GM19099 (cell line): ENCODE measurements around the gene SEMA4F.

ENCODE experiments used
- POLR2A ChIP-seq: IDR thresholded peaks from 3 replicates; pipeline ENCODE4 v1.6.1; 2011; ENCODE audit warnings: low read depth; ENCODE audit not compliant: insufficient read length; ENCODE audit errors: extremely low read depth

Gene SEMA4F

GRCh38 chr2:74646834-74647482 lies 7.1 kb upstream of the SEMA4F start:
- TF ChIP-seq POLR2A: no peak

DNA sequence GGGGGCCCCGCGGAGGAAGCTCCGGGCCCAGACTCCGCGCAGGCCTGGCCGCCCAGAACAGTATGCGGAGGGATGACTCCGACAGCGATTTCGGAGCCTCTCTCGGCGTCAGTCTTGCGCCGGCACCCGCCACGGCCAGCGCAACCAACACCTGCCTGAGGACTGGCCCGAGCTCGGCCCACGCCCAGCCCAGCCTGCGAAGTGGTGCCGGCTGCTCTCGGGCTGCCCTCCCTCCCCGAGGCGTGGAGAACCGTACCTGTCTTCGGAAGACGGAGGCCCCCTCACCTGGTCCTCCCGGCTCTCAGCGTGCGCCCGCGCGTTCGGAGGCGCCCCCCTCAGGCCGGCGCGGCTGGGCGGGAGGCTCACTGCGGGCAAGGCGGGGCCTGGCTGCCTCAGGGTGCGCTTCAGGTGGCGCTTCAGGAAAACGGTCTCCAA lies 6.0 kb upstream of the SEMA4F start, which contains the start of gene M1AP:
Gene M1AP (minus strand): TSS at position 322 of the 435 bp plus-strand sequence. CDS start 8,055 bp downstream, outside the sequence.
- no peak for TF ChIP-seq POLR2A

GRCh38 chr2:74653589-74653984 lies 460 bp upstream of the SEMA4F start:
- no peak for TF ChIP-seq POLR2A

DNA sequence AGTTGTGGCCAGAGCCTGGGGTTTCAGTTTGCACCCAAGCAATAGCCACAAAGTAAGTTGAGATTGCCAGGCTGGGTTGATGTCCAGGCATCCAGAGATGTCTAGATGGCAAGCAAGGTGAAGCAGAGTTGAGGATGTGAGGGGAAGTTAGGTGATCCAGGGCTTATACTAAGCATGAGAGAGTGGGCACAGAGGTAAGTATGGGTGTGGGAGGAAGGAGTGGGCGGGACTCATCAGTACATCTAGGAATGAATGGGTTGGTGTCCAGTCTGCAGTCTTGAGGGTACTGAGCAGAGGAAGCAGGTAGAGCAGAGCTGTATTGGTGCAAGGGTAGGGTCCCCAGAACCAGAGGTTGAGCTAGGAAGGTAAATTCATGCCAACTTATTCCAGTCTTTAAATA lies 1.5 kb downstream of the SEMA4F start:
- no peak for TF ChIP-seq POLR2A

DNA sequence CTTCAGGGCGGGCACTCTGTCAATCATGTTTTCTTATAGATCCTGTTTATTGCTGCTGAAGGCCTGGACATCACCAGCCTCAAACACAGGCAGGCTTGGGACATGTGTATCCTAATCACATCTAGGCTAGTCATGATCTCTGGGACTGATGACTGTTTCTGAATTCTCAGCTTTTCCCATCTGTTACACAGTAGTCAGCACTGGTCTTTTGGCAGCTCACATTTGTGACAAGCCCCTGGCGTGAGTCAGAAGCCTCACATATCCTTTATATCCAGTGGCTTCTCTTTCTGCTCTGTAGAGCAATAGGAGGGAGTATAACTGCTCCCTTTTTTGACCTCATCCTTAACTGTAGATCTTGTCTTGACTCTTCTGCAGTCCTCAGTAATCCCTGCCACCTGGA lies 4.5 kb downstream of the SEMA4F start:
- no peak for TF ChIP-seq POLR2A

DNA sequence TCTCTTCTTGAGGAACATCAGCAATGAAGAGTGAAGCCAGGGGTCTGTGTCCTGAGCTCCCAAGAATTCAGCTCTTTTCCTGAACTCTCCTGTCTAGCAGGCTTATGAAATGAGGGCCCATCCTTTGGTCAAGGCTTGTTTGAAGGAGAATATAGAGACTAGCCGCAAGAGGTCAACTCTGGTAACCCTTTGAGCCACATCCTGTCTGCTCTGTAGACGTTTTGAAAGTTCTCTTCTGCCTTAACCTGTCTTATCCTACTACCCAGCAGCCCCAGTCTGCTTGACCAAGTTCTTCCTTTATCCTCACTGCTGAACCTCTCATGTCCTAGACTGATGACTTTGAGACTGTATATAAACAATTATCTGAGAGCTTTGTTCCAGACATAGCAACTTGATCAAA lies 5.4 kb downstream of the SEMA4F start:
- TF ChIP-seq POLR2A: no peak

GRCh38 chr2:74668087-74668486 lies 14.0 kb downstream of the SEMA4F start:
- TF ChIP-seq POLR2A: no peak

GRCh38 chr2:74670263-74670662 lies 16.2 kb downstream of the SEMA4F start:
- no peak for TF ChIP-seq POLR2A

DNA sequence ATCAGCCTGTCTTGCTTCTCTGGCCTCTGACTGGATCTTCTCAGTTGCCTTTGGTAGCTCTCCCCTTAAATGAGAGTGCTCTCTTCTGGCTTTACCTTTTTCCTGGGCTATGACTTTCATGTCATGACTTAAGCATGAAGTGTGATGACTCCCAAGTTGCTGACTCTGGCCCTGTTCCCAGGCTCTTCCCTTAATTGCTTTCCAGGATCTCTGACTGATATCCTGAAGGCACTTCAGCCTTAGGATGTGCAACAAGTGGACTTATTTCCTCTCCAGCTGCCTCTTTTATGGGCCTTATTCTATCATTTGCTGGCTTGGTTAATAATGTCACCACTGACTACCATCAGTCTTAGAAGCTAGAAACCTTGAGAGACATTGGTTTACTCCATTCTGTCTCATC lies 17.4 kb downstream of the SEMA4F start:
- no peak for TF ChIP-seq POLR2A

DNA sequence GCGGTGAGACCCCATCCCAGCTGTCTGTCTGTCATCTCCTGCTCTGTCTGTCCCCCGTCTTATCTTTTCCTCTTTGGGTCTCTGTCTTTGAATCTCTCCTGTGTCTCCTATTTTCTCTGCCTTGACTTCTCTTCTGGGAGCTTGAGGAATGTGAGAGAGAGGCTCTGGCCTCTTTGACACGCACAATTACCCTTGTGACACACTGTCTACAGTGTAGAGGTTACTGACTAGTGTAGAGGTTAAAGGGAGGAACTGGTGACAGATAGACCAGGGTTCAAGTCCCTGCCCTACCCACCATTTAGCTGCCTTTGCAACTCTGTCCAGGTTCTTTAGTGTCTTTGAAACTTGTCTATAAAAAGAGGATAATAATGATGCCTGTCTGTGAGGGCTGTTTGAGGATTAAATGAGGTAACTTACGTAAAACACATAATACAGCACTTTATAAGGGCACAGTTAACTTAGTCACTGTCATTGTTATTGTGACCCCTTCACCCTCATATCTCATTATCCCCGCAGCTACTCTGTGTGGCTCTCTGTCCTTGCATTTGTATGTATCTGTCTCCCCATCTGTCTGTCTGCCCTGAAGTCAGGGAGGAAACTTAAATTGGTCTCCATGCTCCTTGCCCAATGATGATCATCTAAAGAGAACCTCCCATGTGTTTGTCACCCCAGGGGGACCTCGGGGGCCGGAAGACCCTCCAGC lies 19.9 kb downstream of the SEMA4F start:
- no peak for TF ChIP-seq POLR2A

DNA sequence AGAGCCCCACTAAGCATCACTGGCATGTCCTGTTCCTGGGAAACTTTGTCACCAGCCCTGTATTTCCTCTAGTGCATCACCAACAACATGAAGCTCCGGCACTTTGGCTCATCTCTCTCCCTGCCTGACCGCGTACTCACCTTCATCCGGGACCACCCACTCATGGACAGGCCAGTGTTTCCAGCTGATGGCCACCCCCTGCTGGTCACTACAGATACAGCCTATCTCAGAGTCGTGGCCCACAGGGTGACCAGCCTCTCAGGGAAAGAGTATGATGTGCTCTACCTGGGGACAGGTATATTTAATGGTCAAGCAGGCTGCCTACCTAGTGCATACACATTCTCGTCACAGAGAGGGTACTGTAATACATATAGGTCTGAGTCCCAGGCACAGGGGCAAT lies 21.0 kb downstream of the SEMA4F start:
- TF ChIP-seq POLR2A: no peak

- no peak for TF ChIP-seq POLR2A
Measured at GRCh38 chr2:74676331-74676730, 22.3 kb downstream of the SEMA4F start.

GRCh38 chr2:74679615-74680014 lies 25.6 kb downstream of the SEMA4F start:
- no peak for TF ChIP-seq POLR2A

GRCh38 chr2:74682501-74682900 lies 28.5 kb downstream of the SEMA4F start:
- TF ChIP-seq POLR2A: no peak

DNA sequence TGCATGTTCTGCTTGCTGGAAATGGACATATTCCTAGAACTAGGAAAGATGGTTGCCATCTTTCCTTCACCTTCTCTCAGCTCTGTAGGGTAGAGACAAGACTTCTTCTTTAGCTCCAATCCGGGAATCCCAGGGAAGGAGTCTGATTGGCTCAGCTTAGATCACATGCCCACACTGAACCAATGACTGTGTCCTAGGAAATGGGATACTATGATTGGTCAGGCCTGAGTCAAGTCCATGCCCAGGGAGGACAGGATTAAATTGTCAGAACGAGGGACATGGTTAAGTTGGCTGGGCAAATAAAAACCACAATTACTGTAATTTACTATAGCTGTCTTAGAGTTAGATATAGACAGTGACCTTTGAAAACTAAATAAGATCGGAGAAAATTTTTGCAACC lies 31.4 kb downstream of the SEMA4F start:
- no peak for TF ChIP-seq POLR2A

- no peak for TF ChIP-seq POLR2A
Measured at GRCh38 chr2:74688881-74689280, 34.8 kb downstream of the SEMA4F start.
